Adrenal gland (tissue), 5 donors: ENCODE measurements around the gene CPT1A.

ENCODE experiments used
- POLR2A ChIP-seq, 2 donors: fragments of 450-650 bp; IDR thresholded peaks; one replicate each; pipeline ENCODE4 v1.6.1; 2017; ENCODE audit warnings: antibody characterized with exemption in 2 of 2, mild to moderate bottlenecking in 2 of 2, moderate library complexity in 1 of 2
- TF ChIP-seq, protein P1 (sequence below), 6 experiments: fragments of 450-650 bp in 4 of 6; fragments of 200-600 bp in 2 of 6; sonication (generic) in 1 of 6; IDR thresholded peaks; 1 replicate in 5 of 6; 2 replicates in 1 of 6; pipeline versions ENCODE4 v1.5.1 to v1.8.0; 2016 to 2021; ENCODE audit warnings: antibody characterized with exemption in 6 of 6, mild to moderate bottlenecking in 2 of 6, moderate library complexity in 1 of 6
- donor health status: DM: no; HTN: no; CAD: no.

- TF ChIP-seq, protein P1, sequence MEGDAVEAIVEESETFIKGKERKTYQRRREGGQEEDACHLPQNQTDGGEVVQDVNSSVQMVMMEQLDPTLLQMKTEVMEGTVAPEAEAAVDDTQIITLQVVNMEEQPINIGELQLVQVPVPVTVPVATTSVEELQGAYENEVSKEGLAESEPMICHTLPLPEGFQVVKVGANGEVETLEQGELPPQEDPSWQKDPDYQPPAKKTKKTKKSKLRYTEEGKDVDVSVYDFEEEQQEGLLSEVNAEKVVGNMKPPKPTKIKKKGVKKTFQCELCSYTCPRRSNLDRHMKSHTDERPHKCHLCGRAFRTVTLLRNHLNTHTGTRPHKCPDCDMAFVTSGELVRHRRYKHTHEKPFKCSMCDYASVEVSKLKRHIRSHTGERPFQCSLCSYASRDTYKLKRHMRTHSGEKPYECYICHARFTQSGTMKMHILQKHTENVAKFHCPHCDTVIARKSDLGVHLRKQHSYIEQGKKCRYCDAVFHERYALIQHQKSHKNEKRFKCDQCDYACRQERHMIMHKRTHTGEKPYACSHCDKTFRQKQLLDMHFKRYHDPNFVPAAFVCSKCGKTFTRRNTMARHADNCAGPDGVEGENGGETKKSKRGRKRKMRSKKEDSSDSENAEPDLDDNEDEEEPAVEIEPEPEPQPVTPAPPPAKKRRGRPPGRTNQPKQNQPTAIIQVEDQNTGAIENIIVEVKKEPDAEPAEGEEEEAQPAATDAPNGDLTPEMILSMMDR (IDR thresholded peaks at IDR 0.05) = no peak
- TF ChIP-seq POLR2A (IDR thresholded peaks at IDR 0.05) = no peak
These were observed 68.1 kb downstream of the CPT1A start for GRCh38 chr11:68773521-68774193.
